Measurements from ENCODE around the gene RNF25.
A peak's percentile ranks its signal among the peaks of the same experiment; 100 is the strongest.

RNF25 gene

DNA sequence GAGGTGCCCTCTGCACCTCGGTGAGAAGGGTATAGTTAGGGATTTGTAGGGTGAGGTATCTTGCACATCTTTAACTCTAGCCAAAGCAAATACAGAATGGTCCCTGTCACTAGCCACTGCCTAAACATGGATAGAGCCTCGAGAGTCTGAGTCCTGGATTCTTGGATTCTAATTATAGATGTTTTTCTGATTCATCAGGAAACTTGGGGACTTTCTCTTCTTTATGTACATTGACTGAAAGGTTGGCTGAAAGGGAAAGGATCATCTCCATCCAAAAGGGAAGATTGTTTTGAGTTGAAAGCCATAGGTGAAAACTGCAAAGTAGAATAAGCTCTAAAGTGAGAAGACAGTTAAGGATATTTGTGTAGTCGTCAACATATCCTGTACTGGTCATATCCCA, 8.3 kb upstream of the RNF25 start:
- DNase-seq (ENCODE audit: low spot score): no peak

DNA sequence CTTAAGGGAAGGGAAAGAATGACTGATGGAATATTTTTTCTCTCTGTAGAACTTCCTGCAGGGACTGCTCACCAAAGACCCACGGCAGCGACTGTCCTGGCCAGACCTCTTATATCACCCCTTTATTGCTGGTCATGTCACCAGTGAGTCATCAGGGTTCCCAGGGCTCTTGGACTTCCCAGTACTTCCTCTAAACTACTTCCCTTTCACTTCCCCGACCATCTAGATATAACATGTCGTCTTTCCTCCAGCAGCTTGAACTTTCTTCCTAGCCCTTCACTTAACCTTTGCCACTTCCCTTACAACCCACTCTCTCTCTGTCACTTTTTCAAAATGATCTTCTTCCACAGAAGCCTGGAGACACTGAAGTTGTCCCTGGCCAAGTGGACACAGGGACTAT, 7.3 kb upstream of the RNF25 start:
- no peak for DNase-seq (ENCODE audit: low spot score)

DNA sequence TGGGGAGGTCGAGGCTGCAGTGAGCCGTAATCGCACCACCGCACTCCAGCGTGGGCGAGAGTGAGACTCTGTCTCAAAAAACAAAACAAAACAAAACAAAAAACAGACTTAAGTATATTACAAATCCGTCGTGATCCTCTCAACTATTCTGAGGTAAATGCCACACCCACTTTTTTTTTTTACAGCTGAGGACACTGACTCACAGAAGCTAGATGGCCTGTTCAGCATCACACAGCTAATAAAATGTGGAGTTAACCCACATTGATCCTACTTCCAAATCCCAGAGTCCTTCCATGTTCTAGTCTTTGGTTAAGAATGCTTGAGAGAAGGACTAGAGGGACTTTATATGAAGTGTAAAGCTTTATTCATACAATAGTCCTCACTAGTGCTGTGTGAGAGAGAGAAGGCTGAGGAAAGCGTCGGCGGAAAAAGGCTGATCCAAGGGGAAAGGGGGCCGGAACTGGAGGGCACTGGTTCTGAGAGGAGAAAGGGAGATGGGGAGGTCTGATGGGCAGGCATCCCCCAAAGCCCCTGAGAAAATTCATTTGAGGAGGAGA, 627 bp downstream of the RNF25 start:
- no peak for DNase-seq (ENCODE audit: low spot score)

DNA sequence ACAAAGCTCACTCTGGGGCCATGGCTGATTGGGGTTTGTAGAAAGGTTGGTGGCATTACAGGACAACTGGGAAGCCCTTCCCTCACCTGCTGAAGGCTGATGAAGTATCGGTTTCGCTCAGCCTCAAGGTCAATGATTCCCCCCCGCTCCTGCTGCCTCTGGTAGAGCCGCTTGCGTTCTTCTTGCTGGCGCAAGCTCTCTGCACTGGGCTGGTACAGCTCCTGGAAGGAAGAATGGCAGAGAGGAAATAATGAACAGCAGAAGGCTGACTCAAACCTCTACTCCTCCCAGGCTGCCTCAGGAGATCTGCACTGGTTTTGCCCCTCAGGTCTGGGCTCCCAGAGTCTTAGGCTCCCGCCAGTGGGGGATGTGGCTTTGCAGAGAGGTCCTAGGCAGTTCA, 7.1 kb downstream of the RNF25 start:
- DNase-seq (ENCODE audit: low spot score): no peak

DNA sequence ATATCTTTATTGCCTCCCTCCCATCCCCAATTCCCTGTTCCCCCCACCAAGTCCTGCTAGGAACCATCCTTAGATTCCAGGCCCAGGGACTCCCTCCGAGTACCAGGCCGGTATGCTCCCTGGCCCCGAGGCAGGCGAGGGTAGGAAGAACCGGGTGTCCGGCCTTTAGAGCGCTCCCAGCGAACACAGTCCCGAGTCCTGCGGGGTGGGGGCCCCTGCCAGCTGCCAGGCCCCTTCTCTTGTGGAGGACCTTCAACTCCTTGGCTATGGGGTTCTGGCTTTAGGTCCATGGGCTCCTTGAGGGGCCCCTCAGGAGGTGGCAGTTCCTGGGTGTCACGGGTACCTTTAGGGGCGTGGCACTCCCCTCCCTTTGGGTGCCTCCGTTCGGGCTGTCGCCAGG, 7.9 kb downstream of the RNF25 start:
- DNase-seq (ENCODE audit: low spot score): no peak

DNA sequence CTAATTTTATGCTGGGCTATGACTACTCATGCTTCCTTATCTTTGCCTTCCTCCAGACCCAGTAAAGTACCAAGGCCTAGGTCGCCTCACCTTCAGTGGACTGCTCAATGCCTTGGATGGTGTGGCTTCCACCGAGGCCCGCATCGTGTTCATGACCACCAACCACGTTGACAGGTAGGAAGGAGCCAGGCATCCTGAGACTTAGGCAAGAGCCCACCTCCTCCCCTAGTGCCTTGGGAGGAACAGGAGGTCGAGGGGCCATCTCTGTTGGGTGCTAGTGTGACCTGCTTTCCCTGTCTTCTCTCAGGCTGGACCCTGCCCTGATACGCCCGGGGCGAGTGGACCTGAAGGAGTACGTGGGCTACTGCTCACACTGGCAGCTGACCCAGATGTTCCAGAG, 9.0 kb downstream of the RNF25 start:
- no peak for DNase-seq (ENCODE audit: low spot score)

DNA sequence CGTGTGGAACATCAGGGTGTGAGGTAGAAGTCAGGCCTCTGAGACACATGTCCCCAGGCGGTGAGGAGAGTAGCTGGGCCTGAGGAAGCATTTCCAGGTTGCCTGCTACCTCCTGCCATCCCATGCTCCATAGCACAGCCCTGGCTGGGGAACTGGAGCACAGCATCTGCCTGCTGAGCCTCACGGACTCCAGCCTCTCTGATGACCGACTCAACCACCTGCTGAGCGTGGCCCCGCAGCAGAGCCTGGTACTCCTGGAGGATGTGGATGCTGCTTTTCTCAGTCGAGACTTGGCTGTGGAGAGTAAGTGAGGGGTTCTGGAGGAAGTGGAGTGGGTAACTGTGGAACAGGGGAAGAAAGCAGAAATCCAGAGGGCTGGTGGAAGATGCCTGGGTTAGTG, 9.4 kb downstream of the RNF25 start:
- no peak for DNase-seq (ENCODE audit: low spot score)

DNA sequence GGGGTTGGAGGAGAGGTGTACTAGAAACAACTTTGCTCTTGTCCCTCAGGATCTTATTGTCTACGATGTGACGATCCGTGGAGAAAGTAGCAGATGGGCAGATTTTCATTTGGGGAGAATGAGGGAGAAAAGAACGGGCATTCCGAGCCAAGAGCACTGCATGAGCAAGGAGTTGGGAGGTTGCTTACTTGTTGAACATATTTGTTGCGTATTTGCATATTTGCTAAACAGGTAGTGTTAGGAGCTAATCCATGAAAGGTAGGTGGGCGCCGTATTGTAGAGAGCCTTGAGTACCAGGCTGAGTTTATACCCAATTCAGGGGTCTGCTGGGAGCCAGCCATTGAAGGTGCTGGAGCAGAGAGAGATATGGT, 11.8 kb downstream of the RNF25 start:
- no peak for DNase-seq (ENCODE audit: low spot score)

DNA sequence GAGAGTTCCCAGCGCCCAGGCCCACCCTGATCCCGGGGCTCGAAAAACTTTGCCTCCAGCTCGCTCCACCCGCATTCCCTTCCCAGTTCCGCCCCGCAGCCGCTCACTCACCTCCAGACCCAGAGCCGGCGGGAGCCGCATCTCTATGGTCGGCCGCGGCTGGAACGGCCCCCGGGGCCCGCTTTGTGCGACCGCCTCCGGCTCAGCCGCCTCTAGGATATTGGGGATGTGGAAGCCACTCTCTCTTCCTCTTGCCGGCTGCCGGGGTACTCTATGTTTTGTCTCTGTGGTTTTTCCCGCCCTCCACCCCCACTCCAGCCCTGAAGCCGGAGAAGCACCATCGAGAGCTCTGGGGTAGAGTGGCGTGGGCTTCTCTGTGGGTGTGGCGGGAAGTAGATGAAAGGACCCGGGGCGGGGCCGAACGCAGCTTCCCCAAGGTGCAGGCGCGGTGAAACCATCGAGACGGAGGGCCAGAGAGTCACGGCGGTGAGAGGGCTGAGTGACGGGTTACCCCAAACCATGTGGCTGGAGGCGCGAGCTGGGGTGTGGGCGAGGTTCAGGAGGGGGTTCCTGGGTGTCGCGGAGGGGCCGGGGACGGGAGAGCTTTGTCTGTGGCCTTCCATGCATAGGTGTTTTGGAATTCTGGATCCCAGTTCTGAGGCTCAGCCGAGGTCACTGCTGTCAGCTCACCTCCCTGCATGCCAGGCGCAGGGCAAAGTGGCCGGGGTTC, 12.4 kb downstream of the RNF25 start, which contains the start of the genes BCS1L and ZNF142:
Gene BCS1L, plus strand, starts transcription at position 426 of the 730 bp plus-strand sequence. CDS start 1,305 bp downstream, outside the sequence.
Gene ZNF142, minus strand, starts transcription at position 366 of the 730 bp plus-strand sequence. CDS start 3,194 bp downstream, outside the sequence.
- DNase-seq (ENCODE audit: low spot score): peak; percentile 93

DNA sequence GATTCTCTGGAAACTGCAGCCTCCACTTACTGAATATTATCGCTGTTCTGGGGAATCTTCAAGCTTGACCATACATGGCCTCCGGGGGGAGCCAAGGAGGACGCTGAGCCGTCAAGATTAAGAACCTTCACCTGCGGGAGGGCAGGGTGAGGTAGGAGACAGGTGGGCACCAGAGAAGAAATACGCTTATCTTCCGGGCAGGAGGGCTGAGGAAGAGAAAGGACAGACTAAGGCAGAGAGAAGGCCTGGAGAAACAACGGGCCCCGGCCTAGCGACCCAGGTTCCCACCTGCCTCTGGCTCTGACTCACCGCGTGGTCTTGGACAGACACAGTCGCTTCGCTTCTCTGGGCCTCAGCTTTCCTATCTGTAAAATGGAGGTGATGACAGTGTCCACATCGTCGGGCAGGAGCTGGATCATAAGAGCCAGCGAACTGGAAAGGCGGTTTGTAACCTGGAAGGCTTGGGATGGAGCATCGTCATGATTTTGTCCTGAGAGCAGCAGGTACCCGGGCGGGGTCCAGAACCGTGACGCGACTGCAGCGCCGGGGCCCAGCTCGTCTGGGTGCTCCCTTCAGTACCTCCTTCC, 13.0 kb downstream of the RNF25 start:
- peak; percentile 34 for DNase-seq (ENCODE audit: low spot score)

DNA sequence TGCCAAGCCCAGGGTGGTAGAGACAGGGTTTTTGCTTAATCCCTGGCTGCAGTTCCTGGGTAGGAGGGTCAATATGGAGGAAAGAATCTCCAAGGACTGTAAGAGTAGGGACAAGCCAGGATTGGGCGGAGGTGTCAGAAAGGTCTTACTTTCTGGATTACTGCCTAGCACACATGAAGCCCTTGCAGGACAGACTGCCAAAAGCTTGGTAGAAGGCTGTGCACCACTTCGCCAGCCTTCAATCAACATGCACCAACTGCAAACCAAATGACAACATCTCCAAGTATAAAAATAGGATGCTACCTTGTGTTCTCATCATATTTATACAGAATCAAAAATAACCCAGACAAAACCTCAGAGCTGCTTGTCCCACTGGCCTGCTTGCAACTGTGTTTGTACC, 16.1 kb downstream of the RNF25 start:
- no peak for DNase-seq (ENCODE audit: low spot score)

DNA sequence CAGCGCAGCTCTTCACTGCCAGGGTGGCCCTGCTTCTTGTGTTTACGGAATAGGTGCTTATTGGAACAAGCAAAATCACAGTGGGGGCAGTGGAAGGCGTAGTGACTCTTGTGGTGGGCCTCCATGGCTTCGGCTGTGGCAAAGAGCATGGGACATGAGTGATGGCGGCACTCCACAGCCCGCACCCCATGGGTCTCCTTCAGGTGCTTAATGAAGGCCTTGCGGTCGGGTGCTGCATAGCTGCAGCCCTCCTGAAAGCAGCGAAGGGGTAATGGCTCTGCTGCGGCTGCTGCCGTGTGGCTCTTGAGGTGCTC, 23.1 kb downstream of the RNF25 start:
- DNase-seq (ENCODE audit: low spot score): no peak

DNA sequence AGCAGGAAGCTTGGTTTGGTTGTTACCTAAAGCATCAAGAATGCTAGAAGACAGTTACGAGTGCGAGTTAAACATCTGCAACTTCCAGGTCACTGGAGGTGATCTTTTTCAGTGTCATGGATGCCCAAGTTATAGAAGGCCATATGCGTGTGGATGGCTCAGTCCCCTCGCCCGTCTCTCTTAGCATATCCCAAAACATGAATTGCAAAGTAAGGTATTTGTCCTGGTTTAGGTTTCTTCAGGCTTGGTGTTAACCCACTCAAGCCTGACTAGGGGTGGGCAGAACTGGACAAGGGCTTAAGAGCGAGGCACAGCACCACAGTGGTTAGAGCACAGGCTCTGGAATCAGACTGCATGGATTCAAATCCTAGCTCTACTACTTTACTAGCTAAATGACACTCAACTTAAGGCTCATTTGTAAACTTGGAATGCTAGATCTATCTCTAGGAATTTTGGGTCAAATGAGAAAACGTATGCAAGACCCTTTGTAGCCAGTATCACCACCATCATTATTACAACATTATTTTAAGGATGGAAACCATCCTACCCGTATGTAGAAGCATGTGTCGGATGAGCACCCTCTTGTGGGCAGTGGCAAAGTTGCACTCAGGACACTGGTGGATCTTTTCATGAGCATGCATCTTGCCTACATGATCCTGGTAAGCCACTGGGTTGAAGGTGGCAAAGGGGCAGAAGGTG, 23.6 kb downstream of the RNF25 start:
- DNase-seq (ENCODE audit: low spot score): peak; percentile 53

DNA sequence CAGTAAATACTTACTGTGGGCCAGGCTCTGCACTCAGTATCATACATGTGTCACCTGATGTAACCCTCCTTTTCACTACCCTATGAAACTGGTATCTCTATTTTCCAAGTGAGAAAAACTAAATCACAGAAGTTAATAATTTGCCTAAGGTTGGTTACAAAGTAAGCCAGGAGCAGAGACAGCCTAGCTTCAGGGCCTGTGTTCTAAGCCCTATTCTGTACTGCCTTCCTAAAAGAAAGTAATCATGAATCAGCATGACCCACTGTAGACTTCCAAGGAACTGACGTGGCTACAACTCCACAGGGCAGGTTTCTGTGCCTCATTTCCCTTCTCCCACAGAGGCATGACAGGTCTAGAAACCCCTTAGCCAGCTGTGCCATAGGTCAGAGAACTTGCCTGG, 26.7 kb downstream of the RNF25 start:
- no peak for DNase-seq (ENCODE audit: low spot score)

DNA sequence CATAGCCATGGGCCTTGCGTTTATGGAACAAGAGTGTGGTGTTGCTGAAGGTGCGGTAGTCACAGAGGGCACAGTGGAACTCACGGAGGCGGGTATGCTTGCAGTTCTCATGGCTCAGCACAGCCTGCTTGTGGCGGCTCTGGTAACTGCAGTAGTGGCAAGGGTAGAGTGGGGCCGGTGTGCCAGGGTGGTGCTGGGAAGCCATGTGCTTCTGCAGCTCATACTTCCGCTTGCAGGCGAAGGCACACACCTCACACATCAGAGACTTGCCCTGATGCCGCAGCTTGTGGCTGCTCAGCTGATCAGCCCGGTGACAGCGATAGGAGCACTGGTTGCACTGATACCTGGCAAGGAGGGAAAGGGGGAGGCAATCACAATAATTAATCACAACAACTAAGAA, 27.1 kb downstream of the RNF25 start:
- no peak for DNase-seq (ENCODE audit: low spot score)

DNA sequence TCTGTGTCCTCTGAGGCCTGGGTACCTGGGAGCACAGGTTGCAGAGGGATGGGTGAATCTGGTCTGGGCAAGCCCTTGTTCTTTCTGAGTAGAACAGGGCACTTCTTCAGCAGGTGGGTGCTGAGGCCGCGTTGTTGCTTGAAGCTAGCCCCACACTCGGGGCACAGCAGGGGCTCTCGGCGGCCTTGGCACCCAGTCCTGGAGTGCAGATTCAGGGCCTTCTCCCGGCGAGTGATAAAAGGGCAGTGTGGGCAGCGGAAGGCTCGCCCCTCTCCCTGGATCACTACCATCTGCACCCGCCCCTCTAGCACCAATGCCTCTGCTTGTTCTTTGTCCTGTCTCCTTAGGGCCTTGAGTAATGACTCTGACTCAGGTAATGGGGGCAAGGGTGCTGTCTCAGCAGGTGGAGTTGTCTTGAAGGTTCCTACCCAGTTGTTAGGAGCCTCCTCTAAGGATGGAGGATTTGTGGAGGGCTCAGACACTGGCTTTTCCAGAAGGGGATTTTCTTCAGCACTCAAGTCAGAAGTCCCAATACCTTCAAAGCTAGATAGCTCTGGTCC, 28.0 kb downstream of the RNF25 start:
- no peak for DNase-seq (ENCODE audit: low spot score)

DNA sequence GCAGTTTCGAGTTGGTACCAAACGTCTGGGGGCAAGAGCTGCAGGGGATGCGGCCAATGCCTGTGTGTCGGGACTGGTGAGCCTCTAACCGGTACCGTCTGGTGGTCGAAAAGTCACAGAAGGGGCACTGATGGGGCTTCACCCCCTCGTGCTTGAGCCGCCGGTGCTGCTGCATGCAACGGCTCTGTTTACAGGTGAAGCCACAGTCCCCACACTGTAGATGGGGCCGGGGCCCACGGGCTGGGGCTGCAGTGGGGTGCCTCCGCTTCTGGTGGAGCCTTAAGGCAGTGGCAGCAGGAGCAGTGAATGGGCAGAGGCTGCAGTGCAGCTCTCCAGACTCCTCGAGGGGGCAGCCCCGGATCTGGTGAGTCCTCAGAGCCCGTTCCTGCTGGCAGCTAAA, 29.0 kb downstream of the RNF25 start:
- DNase-seq (ENCODE audit: low spot score): no peak

DNA sequence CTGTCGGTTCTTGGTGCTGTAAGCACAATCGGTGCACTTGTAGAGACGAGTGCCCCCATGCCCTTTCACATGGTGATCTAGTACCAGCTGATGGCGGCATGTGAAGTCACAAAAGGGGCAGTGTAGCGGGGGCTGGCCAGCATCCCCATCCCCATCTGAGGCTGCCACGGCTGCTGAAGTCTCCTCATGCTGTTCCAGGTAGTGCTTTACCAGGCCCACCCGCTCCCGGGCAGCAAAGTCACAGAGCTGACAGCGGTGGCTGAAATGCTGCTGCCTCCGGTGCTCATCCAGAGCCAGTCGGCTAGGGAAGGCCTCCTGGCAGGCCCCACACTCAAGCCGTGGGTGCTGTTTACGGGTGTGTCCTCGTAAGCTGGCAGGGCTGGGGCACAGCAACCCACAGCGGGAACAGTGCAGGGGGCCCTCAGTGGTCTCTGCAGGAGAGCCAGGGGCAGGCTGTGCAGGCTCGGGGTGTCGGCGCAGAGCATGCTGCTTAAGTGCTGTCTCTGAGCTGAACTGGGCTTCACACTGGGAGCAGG, 29.6 kb downstream of the RNF25 start:
- no peak for DNase-seq (ENCODE audit: low spot score)

DNA sequence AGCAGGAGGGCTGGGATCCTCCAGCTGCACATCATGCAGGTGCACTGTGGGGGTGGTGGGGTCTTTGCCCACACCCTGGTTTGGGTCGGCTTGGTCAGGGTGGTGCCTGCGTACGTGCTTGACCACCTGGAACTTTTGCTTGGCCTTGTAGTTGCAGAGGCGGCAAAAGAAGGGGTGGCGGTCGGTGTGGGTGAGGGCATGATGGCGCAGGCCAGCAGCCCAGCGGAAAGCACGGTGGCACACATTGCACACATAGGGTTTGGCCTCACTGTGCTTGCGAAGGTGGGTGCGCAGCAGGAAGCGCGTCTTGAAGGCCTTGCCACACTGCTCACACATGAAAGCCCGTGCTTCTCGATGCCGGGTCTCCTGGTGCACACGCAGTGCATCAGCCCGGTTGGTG, 33.4 kb downstream of the RNF25 start:
- DNase-seq (ENCODE audit: low spot score): no peak

DNA sequence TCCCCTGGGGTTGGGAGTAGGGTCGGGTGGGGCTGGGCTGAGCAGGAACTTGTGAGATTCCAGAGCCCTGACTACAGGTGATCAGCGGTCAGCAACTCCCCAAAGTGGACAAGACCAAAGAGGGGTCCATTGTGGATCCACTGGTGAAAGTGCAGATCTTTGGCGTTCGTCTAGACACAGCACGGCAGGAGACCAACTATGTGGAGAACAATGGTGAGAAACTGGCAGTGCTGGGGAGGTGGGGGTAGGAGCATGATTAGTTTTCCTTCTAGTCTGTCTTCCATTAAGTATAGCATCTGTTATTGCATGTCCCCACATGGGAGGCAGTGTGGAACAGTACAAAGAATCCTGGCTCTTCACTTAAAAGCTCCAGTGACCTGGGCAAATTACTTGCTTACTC, 36.1 kb downstream of the RNF25 start:
- no peak for DNase-seq (ENCODE audit: low spot score)

DNA sequence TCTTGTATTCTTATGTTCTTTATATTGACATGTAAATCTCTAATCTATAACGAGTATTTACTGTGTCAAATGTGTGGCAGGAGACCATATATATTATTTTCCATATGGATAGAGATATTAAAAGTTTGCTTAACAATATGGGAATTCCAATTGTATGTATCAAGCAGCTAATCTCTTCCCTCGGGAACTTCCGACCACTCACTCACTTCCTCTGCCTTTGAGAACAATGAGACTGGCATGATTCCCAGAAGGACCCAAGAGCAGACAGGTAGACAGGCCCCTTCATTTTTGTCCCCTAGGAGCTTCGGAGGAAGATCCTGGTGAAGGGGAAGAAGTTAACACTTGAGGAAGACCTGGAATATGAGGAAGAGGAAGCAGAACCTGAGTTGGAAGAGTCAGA, 40.0 kb downstream of the RNF25 start:
- DNase-seq (ENCODE audit: low spot score): no peak

DNA sequence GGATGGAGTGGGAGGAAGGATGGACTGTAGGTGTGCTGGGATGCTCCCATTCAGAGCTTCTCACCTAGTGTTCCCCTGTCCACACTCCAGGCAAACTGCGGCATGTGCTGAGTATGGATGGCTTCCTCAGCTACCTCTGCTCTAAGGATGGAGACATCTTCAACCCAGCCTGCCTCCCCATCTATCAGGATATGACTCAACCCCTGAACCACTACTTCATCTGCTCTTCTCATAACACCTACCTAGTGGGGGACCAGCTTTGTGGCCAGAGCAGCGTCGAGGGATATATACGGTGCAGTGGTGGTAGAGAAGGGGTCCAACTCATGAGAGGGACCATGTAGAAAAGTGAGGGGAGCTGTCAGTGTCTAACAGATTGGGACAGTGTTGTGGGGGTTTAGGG, 43.9 kb downstream of the RNF25 start:
- DNase-seq (ENCODE audit: low spot score): no peak

DNA sequence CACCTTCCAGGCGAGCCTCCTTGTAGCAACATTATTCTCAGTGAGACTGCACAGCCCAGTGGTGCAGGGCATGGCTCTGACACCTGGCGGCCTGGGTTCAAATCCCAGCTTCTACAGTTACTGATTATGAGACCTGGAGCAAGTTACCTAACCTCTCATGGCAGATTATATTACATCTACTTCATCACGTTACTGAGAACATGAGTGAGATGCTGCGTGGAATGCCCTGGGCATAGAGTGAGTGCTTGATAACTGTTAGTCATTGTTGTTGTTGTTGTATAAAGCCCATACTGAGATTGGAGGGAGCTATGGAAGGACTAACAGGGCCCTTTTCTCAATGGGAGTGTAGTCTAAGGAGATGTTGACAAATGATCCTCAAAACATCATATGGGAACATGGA, 45.4 kb downstream of the RNF25 start:
- no peak for DNase-seq (ENCODE audit: low spot score)
